GM19099 (cell line): Measurements from ENCODE around the gene HAUS7.

Source experiments
- POLR2A ChIP-seq: IDR thresholded peaks from 3 replicates; pipeline ENCODE4 v1.6.1; 2011; ENCODE audit warnings: low read depth; ENCODE audit not compliant: insufficient read length; ENCODE audit errors: extremely low read depth

HAUS7 gene

DNA sequence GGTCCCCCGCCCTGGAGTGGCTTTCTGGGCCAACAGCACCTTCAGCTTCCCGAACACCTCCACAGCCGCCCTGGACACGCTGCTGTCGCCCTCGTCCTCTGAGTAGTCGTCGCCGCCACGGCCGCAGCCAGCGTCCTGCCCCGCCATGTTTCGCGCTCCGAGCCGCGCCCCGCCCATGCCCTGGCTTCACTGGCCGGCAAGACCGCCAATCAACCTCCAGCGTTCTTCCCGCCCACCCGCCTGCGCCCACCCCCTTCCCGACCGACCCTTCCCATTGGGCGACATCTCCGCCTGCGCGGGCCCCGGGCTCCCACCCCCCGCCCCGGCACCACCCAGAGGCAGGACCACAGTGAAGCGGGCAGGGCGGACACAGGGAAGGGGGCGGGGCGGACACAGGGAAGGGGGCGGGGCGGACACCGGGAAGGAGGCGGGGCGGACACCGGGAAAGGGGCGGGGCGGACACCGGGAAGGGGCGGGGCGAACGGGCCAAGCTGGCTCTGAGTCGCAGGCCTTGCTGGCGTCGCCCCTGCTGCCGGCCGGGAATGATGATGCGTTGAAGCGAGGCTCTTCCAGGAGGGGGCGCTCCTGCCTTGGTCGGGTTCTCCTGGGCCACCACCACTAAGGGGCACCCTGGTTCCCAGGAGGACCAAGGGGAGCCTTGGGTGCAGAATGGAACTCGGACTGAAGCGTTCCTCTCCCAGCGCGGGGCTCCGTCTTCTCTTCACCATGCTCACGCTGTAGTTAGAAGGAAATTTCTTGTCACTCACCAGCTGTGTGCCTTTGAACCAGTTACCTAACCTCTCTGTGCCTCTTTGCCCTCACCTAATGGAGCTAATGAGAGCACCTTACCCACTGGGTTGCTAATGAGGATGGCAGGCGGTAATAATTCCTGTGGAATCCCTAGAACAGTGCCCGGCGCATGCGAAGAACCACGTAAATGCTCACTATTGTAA is at the start of gene HAUS7:
TSS of gene HAUS7 (minus strand) at position 166 of the 953 bp plus-strand sequence. CDS start at position 147, 19 bp downstream.
- peak; percentile 58 for TF ChIP-seq POLR2A

DNA sequence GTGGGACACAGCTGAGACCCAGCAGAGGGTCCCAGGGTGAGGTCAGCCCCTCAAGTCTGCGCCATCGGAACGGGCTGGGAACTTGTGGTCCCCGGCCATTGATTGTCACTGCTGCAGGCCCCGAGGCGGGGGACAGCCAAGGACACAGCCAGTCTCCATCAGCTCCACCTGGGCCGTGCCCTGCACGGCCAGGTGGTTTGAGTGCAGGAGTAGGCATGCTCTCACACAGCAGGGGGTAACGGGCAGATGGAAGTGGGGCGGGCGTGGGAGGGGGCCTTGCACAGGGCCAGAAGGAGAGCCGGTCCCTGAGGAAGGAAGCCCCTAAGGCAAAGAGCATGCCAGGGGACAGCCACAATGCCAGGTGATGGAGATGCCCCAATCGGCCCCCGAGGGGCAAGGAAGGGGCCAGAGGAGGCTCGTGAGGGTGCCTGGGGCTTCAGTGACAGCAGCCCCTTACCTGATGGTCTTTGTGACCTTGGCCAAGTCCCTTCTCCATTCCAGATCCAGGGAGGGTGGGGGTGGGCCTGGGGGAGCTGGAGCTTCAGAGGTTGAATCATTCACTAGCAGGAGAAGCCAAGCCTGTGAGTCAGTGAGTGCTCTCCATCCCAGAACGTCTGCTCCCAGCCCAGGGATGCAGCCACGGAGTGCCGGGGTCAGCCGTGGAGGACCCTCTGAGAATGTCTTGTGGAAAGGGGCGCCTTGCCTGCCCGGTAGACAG is 49.4 kb upstream of the HAUS7 start:
- no peak for TF ChIP-seq POLR2A

DNA sequence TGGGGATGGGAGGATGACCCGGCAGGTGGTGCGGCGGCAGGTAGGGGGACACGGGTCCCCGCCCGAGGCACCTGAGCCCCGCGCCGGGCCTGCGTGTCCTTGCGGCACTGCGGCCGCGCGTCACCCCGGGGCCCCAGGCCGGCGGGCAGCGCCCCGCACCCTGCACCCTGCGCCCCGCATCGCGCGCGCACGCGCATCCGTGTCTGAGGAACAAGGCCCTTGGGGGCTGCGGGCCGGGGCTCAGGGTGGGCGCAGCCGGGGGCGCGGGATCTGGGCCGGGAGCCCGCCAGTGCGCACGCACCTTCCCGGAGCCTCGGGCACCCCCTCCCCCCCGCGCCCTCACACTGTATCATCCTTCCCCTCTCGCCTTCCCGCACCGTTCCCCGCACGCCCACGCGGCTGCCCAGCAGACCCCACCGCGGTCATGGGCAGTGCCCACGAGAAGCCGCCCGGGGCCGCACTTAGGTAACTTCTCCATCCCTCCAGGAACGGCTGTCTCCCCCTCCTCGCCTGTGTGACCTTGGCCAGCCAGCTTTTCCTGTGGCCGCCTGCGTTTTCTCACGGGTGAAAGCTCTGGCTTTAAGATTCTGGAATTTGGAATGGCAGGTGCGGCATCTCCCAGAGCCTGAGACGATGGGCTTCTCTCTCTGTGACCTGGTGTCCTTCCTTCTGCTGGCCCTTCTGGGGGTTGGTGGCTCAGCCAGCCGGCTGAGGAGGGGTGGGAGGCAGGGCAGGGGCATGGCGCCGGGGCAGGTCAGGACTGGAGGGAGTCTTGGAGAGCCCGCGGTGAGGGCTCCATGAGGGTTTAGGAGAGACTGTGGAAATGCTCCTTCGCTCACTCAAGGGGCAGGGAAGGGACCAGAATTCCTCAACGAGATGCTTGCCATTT is 47.8 kb upstream of the HAUS7 start:
- TF ChIP-seq POLR2A = no peak

DNA sequence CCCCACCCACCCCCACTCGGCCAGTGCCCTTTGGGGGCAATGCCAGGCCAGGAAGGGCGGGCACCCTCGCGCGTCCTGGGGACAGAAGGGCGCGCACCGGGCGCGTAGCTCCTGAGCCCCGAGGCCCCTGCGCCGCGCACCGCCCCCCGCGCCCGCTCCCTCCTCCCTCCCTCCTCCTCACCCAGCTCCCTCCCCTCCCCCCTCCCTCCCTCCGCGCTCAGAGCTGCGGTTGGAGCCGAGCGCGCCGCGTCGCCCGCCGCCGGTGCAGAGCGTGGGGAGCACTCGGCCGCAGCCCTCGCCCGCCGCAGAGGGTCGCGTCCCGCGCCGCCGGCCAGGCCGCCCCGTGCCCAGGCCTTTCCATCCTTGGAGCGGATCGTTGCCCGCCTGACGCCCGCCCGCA is 47.0 kb upstream of the HAUS7 start, which contains the start of gene ATP2B3:
TSS of gene ATP2B3 (plus strand) at position 220 of the 400 bp plus-strand sequence. CDS start 18,606 bp downstream, outside the sequence.
- TF ChIP-seq POLR2A = no peak

DNA sequence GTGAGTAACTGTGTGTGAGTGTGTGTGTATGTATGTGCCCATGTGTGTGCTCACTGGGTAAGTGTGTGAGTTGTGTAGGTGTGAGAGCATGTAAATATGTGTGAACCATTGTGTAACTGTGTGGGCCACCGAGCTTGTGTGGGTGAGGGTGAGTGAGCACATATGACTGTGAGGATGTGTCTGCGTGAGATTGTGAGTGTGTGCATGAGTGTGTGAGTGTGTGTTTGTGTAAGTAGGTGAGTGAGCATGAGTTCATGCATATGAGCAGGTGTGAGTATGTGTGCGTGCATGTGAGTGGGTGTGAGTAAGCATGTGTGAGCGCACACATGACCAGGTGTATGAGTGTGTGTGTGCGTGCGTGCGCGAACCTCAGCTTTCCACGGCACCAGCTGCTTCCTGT is 45.7 kb upstream of the HAUS7 start:
- TF ChIP-seq POLR2A = no peak

DNA sequence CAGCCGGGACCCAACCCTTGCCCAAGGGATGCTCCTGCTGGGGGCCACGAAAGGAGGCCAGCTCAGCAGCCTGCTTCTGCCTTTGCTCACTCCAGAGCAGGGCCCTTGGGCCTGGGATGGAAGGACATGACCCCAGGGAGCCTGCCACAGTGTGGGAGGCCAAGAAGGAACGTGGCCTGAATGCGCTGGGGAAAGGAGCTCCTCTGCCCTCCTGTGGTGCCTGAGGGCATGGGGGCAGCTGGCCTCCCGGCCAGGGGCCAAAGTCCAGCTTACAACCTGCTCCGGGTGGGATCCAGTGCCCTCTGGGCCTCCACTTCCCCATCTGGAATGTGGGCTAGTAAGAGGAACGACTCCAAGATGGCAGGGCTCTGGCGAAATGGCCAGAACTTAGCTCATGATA is 45.1 kb upstream of the HAUS7 start:
- no peak for TF ChIP-seq POLR2A

DNA sequence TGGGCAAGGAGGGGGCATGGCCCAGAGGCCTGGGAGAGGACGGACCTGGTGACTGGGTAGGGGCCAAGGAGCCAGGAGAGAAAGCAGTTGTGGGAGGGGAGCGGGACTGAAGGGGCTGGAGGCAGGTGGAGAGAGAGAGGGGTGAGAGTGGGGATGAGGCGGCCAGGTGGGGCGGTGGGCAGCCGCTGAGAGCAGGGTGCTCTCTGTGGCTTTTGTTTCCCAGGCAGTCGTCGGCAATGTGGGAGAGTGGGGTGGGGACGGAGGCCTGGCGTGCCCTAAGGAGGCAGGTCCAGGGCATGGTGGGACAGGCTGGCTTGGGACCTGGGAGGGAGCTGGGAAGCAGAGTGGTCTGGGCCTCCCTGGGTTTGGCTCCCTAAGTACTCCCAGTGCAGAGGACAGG is 43.9 kb upstream of the HAUS7 start:
- TF ChIP-seq POLR2A = no peak

DNA sequence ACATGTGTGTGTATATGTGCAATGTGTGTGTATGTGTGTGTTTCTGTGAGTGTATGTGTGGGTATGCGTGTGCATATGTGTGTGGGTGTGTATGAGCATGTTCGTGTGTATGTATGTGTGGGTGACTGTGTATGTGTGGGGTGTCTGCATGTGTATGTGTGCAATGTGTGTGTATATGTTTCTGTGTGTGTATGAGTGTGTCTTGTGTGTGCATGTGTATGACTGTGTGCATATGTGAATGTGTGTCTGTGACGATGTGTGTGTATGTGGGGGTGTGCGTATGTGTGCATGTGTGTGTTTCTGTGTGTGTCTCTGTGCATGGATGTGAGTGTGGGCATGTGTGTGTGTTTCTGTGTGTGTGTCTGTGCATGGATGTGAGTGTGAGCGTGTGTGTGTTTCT is 42.9 kb upstream of the HAUS7 start:
- TF ChIP-seq POLR2A = no peak

DNA sequence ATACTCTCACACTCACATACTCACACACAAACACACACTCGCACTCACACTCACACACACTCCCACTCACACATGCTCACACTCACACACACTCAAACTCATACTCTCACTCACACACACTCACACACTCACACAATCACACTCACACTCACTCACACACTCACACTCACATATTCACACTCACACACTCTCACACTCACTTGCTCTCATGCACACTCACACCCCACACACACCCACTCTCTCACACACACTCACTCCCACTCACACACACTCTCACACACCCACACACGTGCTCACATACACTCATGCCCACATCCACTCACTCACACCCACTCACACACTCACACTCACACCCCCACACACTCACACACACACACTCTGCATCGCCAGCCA is 42.1 kb upstream of the HAUS7 start:
- no peak for TF ChIP-seq POLR2A

DNA sequence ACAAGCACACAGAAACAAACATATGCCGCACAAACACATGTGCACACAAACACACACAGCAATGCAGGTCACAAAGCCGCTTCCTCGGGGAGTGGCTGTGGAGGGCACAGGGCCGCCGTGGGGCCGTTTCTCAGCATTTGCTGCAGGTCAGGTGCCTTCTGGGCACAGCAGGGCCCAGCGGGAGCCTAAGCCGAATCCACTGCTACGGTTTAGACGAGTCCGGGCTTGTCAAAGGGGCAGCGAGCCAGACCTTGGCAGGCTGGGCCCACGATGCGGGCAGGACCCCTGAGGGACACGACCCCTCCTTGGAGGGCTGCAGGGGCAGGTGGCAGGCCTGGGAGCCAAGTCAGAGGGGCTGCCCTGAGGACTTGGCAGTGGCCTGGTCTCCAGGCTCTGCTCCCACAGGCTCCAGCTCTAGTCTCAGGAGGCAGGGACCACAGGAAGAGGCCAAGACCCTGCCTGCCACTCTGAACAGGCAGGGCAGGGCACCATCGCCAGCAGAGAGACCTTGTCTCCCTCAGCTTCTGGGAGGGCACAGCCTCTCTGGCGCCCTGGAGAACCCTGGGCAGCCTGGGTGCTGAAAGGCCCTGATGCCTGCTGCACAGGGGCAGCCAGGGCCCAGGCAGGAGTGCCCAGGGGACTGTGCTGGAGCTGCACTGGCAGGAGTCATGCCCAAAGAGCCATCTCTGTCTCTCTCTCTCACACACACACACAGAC is 41.6 kb upstream of the HAUS7 start:
- no peak for TF ChIP-seq POLR2A

DNA sequence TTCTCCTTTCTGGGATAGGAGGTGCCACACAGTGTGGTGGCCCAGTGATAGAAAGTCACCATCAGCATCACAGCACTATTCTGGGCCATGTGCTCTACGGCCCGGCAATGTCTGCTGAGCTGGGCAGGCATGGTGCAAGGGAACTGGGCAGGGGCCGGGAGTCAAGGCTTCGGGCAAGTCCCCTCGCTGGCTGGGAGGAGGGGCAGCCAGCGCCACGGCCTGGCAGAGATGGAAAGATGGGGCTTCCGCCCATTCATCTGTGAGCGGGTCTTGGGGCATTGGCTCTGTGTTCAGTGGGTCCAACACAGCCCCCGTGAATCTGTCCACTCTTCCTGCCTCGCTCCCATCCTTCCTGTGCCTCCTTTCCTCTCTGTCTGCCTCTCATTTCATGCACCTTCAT is 40.0 kb upstream of the HAUS7 start:
- TF ChIP-seq POLR2A = no peak

DNA sequence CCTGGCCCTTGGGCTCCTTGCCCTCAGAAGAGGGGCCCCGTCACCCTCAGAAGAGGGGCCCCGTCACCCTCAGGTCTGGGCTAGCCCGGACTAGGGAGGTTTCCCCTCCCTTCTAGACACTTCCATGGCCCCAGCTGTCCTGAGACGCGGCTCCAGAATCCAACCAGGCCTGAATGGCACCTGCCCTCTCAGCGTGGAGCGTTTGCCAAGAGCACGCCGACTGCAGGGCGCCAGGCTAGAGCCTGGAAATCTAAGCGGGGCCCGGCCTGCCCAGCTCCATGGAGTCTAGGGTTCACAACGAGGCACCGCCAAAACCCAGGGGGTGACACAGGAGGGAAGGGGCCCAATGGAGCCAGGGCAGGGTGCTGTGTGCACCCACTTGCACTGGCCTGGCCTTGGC is 39.2 kb upstream of the HAUS7 start:
- TF ChIP-seq POLR2A = no peak

DNA sequence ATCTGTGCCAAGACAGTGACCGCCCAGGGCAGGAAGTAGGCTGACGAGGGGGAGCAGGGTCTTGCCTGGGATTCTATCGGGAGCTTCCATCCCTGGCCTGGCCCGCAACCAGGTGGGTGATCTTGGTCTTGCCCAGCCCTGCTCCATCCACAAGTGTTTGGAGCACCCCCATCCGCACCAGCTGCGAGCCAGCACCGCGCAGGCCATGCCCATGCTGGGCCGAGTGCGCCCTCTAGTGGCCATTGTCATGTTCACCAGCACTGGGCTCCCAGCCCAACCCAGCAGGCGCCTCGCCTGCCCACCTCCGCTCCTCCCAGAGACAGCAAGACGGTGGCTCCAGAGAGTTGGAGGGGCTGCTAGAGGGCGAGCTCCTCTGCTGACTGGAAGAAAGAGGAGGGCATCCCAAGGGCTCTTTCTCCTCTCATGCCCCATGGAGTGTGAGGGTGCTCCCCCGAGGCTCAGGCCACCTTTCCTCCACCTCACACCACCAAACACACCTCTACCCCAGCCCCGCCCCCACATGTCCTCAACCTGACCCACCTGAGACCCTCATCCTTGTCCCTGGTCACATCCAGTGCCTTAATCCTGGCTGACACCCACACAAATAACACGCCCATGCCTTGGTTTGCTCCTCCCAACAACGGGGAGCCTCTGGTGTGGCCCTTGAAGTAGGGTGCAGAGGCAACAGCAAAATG is 37.3 kb upstream of the HAUS7 start:
- TF ChIP-seq POLR2A = no peak

DNA sequence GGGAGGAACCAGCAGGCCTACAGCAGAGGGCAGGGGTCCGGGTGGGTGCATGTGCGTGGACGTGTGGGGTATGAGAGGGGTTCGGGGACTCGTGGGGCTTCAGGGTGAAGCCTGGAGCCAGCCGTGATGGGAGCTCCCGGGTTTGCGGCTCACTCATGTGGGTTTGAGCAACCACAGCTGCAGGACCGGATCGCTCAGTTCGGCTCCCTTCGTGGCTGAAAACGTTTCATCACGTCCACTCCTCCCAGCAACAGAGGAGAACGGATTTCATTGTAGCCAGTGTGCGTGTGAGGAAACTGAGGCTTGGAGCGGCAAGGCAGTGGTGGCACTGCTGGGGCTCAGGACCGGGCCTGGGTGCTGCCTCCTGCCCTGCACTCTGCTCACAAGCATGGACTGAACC is 35.0 kb upstream of the HAUS7 start:
- TF ChIP-seq POLR2A = no peak
